ENCODE data around the gene DCUN1D1.
A peak's percentile ranks its signal among the peaks of the same experiment; 100 is the strongest.

Gene DCUN1D1

GRCh38 chr3:182906036-182906435 is 74.3 kb downstream of the DCUN1D1 start:
- no peak overlapping the region for H3K27ac ChIP-seq
- TF ChIP-seq CTCF (conservative IDR thresholded peaks at IDR 0.05): no peak
- TF ChIP-seq ZFX (IDR thresholded peaks at IDR 0.05): no peak

- no peak for TF ChIP-seq CTCF (conservative IDR thresholded peaks at IDR 0.05)
- no peak for TF ChIP-seq ZFX (IDR thresholded peaks at IDR 0.05)
- H3K27ac ChIP-seq: no peak overlapping the region
Measured at GRCh38 chr3:182905623-182906022, 74.7 kb downstream of the DCUN1D1 start.

GRCh38 chr3:182904164-182904563 is 76.2 kb downstream of the DCUN1D1 start:
- H3K27ac ChIP-seq: no peak overlapping the region
- TF ChIP-seq ZFX (IDR thresholded peaks at IDR 0.05) (no peak), CTCF (conservative IDR thresholded peaks at IDR 0.05) (peak; percentile 18)

- TF ChIP-seq CTCF (conservative IDR thresholded peaks at IDR 0.05) (no peak), ZFX (IDR thresholded peaks at IDR 0.05) (no peak)
- no peak overlapping the region for H3K27ac ChIP-seq
Measured at GRCh38 chr3:182902236-182902635, 78.1 kb downstream of the DCUN1D1 start.

GRCh38 chr3:182896553-182896952 is 83.8 kb downstream of the DCUN1D1 start:
- no peak for TF ChIP-seq ZFX (IDR thresholded peaks at IDR 0.05)
- H3K27ac ChIP-seq: no peak overlapping the region

GRCh38 chr3:182895513-182896112 is 84.7 kb downstream of the DCUN1D1 start:
- H3K27ac ChIP-seq: no peak overlapping the region
- TF ChIP-seq CTCF (conservative IDR thresholded peaks at IDR 0.05): no peak
- no peak for TF ChIP-seq ZFX (IDR thresholded peaks at IDR 0.05)

GRCh38 chr3:182892226-182892625 is 88.1 kb downstream of the DCUN1D1 start:
- H3K27ac ChIP-seq: no peak overlapping the region; the same call in 1 of the 2 replicates
- TF ChIP-seq ZFX (IDR thresholded peaks at IDR 0.05) (no peak), CTCF (conservative IDR thresholded peaks at IDR 0.05) (no peak)

- TF ChIP-seq CTCF (conservative IDR thresholded peaks at IDR 0.05): no peak
- no peak for TF ChIP-seq ZFX (IDR thresholded peaks at IDR 0.05)
Measured at GRCh38 chr3:182891364-182891763, 89.0 kb downstream of the DCUN1D1 start.

More at GRCh38 chr3:182891364-182891763, 89.0 kb downstream of the DCUN1D1 start:
- H3K27ac ChIP-seq: no peak overlapping the region

Measured in C4-2B (cell line).